NOMO-1 treated with DMSO at 0.1 percent for 48 hours (cell line): ENCODE data around the gene ARGLU1.

ENCODE experiments used
- DNase-seq: peaks from one replicate; lab custom pipeline; 2025; ENCODE audit not compliant: unreplicated experiment; lab: John Stamatoyannopoulos, UW

ARGLU1 gene

GRCh38 chr13:106587787-106588186, 19.9 kb upstream of the ARGLU1 start:
- DNase-seq = no peak

GRCh38 chr13:106586648-106587166, 18.8 kb upstream of the ARGLU1 start:
- DNase-seq = no peak

DNA sequence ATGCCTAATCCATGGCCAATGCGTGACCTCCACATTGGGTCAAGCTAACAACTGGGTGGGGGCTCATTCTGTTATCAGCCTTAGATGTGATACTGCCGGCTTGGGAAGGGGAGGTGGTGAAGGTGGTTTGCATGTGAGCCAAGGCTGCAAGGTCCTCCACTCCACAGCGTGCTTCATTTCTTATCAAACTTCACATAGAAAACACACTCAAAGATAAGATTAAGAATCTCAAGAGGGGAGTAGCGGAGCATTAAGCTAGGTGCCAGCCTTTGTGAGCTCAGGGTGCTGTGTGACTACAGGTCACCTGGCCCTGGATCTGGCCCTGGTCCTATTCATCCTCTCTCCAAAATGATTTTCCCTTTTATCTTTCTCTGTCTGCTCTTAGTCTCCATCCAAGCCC, 13.3 kb upstream of the ARGLU1 start:
- DNase-seq = no peak

GRCh38 chr13:106575896-106576295, 8.0 kb upstream of the ARGLU1 start:
- DNase-seq = no peak

GRCh38 chr13:106573868-106574267, 5.9 kb upstream of the ARGLU1 start:
- DNase-seq = no peak

- DNase-seq = no peak
Observed at GRCh38 chr13:106573284-106573846, 5.4 kb upstream of the ARGLU1 start.

GRCh38 chr13:106570299-106570852, 2.4 kb upstream of the ARGLU1 start:
- DNase-seq = no peak

- DNase-seq = no peak
Observed at GRCh38 chr13:106569233-106570095, 1.5 kb upstream of the ARGLU1 start.

- DNase-seq = peak; percentile 57
Observed at GRCh38 chr13:106568299-106569003, 514 bp upstream of the ARGLU1 start.

GRCh38 chr13:106566641-106567473, 1.1 kb downstream of the ARGLU1 start:
- peak; percentile 65 for DNase-seq

DNA sequence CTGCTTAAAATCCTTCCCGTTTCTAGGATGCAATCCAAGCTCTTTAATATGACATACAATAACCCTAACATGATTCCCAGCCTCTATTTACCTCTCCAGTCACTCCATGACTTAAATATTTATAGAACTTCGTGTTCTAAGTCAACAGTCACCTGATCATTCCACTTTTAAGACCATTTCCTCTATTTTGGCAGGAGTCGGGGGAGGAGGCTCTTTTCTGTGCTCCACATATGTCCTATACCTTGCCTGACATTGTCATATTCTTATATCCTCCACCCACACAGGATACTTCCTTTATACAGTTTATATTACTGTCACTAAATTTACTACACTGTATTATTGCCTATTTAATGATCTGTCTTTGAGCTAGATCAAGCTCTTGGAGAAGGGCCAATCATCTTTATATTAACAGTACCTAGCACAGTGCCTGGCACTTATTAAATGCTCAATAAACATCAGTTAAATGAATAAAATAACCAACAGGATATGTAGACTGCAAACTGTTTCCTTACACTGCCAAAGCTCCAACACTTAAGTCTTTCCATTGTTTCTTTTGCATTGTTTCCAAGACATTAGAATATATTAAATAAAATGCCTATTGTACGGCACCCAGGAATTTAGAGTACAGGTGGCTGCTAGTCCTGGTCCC, 2.7 kb downstream of the ARGLU1 start:
- no peak for DNase-seq

- DNase-seq = no peak
Observed at GRCh38 chr13:106562301-106562700, 5.6 kb downstream of the ARGLU1 start.

- no peak for DNase-seq
Observed at GRCh38 chr13:106561551-106562170, 6.3 kb downstream of the ARGLU1 start.

DNA sequence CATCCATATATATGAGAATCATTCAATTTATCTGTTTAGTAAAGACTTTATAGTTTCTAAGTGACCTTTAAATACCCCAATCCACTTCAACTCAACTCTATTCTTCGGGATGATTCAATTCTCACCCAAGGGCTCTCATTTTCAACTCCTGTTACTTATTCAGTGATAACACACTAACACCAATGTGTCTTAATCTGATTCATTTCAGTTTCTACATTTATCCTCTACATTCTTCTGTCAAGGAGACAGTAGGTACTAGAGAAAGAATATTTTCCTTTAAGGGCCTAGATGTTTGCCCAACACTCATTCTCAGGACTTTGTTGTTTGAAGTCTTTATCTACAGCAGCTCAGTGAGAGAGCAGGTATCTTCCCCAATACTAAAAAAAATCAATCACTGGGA, 7.1 kb downstream of the ARGLU1 start:
- no peak for DNase-seq

DNA sequence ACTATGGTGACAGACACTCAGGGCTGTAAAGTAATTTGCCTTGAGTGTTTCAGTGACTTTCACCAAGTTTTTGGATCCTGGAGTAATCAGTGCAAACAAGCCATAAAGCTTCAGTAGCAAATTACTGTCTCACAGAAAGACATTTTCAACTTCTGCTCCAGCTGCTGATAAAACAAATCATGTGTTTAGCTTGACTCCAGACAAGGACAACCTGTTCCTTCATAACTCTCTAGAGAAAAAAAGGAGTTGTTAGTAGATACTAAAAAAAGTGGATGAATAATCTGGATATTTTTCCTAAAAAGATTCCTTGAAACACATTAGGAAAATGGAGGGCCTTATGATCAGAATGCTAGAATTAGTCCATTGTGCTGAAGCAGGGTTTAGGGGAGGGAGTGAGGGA, 9.4 kb downstream of the ARGLU1 start:
- no peak for DNase-seq

- DNase-seq = no peak
Observed at GRCh38 chr13:106555631-106556328, 12.2 kb downstream of the ARGLU1 start.

GRCh38 chr13:106551751-106552150, 16.2 kb downstream of the ARGLU1 start:
- DNase-seq = no peak

GRCh38 chr13:106551350-106551749, 16.6 kb downstream of the ARGLU1 start:
- peak; percentile 10 for DNase-seq

DNA sequence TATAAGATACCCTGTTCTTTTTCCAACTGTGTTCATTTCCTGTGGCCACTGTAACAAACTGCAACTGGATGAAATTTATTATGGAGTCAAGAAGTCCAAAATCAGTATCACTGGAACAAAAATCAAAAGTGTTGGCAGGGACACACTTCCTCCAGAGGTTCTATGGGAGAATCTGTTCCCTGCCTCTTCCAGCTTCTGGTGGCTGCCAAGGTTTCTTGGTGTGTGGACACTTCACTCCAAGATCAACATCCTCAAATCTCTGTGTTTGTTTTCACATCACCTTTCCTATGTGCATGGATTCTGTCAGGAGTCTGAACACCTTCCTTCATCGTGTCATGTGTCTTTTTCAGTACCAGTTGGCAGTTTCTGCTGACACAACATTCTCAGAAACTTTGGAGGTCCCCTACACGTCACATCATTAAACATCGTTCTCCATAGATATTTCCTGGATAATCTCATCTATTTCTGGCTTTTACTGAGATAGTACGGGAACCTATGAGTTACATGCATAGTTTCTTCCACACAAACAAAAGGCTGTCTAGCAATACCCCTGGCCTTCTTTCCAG, 17.3 kb downstream of the ARGLU1 start:
- DNase-seq = no peak
